GM12878 (cell line): ENCODE measurements around the gene CDH4. TPM values are rescaled to one million over a fixed set of nuclear protein-coding genes. Genes with fewer than 3 reads are reported as not detected.

Source experiments
- ATAC-seq: fragments of 200-7000 bp; cut with Tn5 transposase; 3 replicates; pipeline ENCODE4 v1.9.1; 2020; ENCODE audit warnings: mild to moderate bottlenecking, moderate library complexity
- BruUV-seq: library from RNA; stranded (reverse); fragments of 400-500 nt; replicated peaks from 2 replicates; lab custom pipeline; 2021; lab: Mats Ljungman, UMichigan
- CTCF ChIA-PET: fragments of 300-600 bp; sonication (Branson Sonifier 250); formaldehyde crosslinking; extraction: SDS; loops from one replicate; lab custom pipeline; 2021; ENCODE audit warnings: inconsistent platforms; lab: Yijun Ruan, JAX
- POLR2A ChIA-PET: fragments of 350-600 bp; formaldehyde crosslinking; extraction: SDS; loops from one replicate; lab custom pipeline; 2021; ENCODE audit warnings: inconsistent platforms; lab: Charles Lee
- RAD21 ChIA-PET: fragments of 300-600 bp; sonication (Branson Sonifier 250); formaldehyde crosslinking; loops from one replicate; lab custom pipeline; 2023; ENCODE audit warnings: antibody characterized with exemption; ENCODE audit not compliant: unreplicated experiment; lab: Charles Lee
- SMC1A ChIA-PET: fragments of 300-600 bp; sonication (Branson Sonifier 250); formaldehyde crosslinking; loops from one replicate; lab custom pipeline; 2023; ENCODE audit not compliant: unreplicated experiment, uncharacterized antibody; lab: Charles Lee
- DNase-seq: peaks from one replicate; pipeline ENCODE4 v3.0.0-alpha.2; 2011; ENCODE audit warnings: low read depth, low spot score
- FAIRE-seq: peaks from 3 replicates; lab custom pipeline; 2011; peaks lifted over from hg19 to GRCh38; lab: Jason Lieb, UNC
- H2AFZ ChIP-seq: 2 replicates; pipeline ENCODE4 v1.6.0; 2011; ENCODE audit warnings: low read depth, low read length, control low read depth; ENCODE audit not compliant: control insufficient read depth
- H3K27ac ChIP-seq: 2 replicates; pipeline ENCODE4 v1.5.1; 2011; ENCODE audit warnings: control low read depth; ENCODE audit not compliant: control insufficient read depth, insufficient read depth
- H3K27me3 ChIP-seq, 2 experiments: replicated peaks in 1 of 2; 2 replicates each; pipeline versions ENCODE4 v1.6.0 to v1.6.1; 2011; ENCODE audit warnings: low read length in 1 of 2; ENCODE audit not compliant: control insufficient read depth in 2 of 2, insufficient read depth in 2 of 2
- H3K36me3 ChIP-seq, 2 experiments: 2 replicates each; pipeline ENCODE4 v1.5.1; 2011; ENCODE audit warnings: low read length in 1 of 2; ENCODE audit not compliant: control insufficient read depth in 2 of 2, insufficient read depth in 2 of 2
- H3K4me1 ChIP-seq: 2 replicates; pipeline ENCODE4 v1.6.1; 2011; ENCODE audit warnings: mild to moderate bottlenecking, low read length, moderate library complexity, mixed read lengths; ENCODE audit not compliant: control insufficient read depth, insufficient read depth
- H3K4me2 ChIP-seq: 2 replicates; pipeline ENCODE4 v1.6.0; 2011; ENCODE audit warnings: control low read depth; ENCODE audit not compliant: control insufficient read depth, insufficient read depth
- H3K4me3 ChIP-seq: fragments of 200-600 bp; sonication (generic); 2 replicates; pipeline ENCODE4 v1.5.1; 2016
- H3K79me2 ChIP-seq: 2 replicates; pipeline ENCODE4 v1.6.0; 2011; ENCODE audit warnings: low read length; ENCODE audit not compliant: control insufficient read depth, insufficient read depth
- H3K9ac ChIP-seq: 2 replicates; pipeline ENCODE4 v1.8.0; 2011; ENCODE audit warnings: low read length, control low read depth, mixed read lengths; ENCODE audit not compliant: control insufficient read depth, insufficient read depth
- H3K9me3 ChIP-seq: replicated peaks from 3 replicates; pipeline ENCODE4 v1.5.1; 2011; ENCODE audit warnings: mild to moderate bottlenecking, low read length; ENCODE audit not compliant: control insufficient read depth, insufficient read depth
- H4K20me1 ChIP-seq: 2 replicates; pipeline ENCODE4 v1.6.0; 2011; ENCODE audit not compliant: control insufficient read depth, insufficient read depth
- ESRRA ChIP-seq: IDR thresholded peaks from 2 replicates; pipeline ENCODE4 v1.6.1; 2012; ENCODE audit warnings: mild to moderate bottlenecking, low read length, improper control_type of control experiment
- HCFC1 ChIP-seq: fragments of 150-350 bp; IDR thresholded peaks from 2 replicates; pipeline ENCODE4 v1.6.1; 2014; ENCODE audit warnings: low read length
- HDAC6 ChIP-seq: fragments of 200-600 bp; sonication (generic); IDR thresholded peaks from one replicate; pipeline ENCODE4 v1.8.0; 2017; ENCODE audit warnings: antibody characterized with exemption; ENCODE audit not compliant: unreplicated experiment
- JUNB ChIP-seq: IDR thresholded peaks from 2 replicates; pipeline ENCODE4 v1.6.1; 2016; ENCODE audit warnings: antibody characterized with exemption, mild to moderate bottlenecking
- KDM1A ChIP-seq: fragments of 200-600 bp; sonication (generic); IDR thresholded peaks from 2 replicates; pipeline ENCODE4 v1.6.1; 2016; ENCODE audit warnings: borderline replicate concordance
- MTA3 ChIP-seq: IDR thresholded peaks from 2 replicates; pipeline ENCODE4 v1.6.1; 2012; ENCODE audit warnings: low read length, inconsistent platforms, borderline replicate concordance
- PML ChIP-seq: IDR thresholded peaks from 2 replicates; pipeline ENCODE4 v1.6.1; 2012; ENCODE audit warnings: low read length, inconsistent platforms
- RFX5 ChIP-seq: IDR thresholded peaks from 2 replicates; pipeline ENCODE4 v1.6.1; 2011; ENCODE audit warnings: low read depth, low read length, improper control_type of control experiment
- RUNX3 ChIP-seq: IDR thresholded peaks from 2 replicates; pipeline ENCODE4 v1.6.1; 2012; ENCODE audit warnings: low read length, inconsistent platforms
- SUZ12 ChIP-seq: fragments of 200-600 bp; sonication (generic); IDR thresholded peaks from one replicate; pipeline ENCODE4 v1.6.1; 2018; ENCODE audit warnings: antibody characterized with exemption, mild to moderate bottlenecking; ENCODE audit not compliant: unreplicated experiment
- YBX1 ChIP-seq: fragments of 450-650 bp; IDR thresholded peaks from 2 replicates; pipeline ENCODE4 v1.6.1; 2016; ENCODE audit warnings: antibody characterized with exemption
- WGBS: methylation state at CpG from one replicate; pipeline ENCODE4 v1.1.6; 2016; ENCODE audit warnings: low lambda C conversion rate; ENCODE audit not compliant: insufficient replicate concordance, insufficient coverage; ENCODE audit errors: missing lambda C conversion rate; 5-methylcytosine and 5-hydroxymethylcytosine counted together
- in situ Hi-C: fragments of 300-500 bp; cut with MboI; formaldehyde crosslinking; loops from 9 replicates; pipeline ENCODE4 v1.14.3; 2018; ENCODE audit warnings: mixed read lengths
- intact Hi-C: fragments of 100-400 bp; cut with micrococcal nuclease; formaldehyde crosslinking; loops from one replicate; pipeline ENCODE4 v1.14.2; 2022; ENCODE audit not compliant: unreplicated experiment
- polyA plus RNA-seq, 11 experiments: library from polyadenylated mRNA; depleted of rRNA in 4 of 11; unstranded in 6 of 11; stranded (reverse) in 5 of 11; fragments of >200 nt; fragmentation: Nextera tagmentation in 4 of 11; fragmentation: Illumina TruSeq in 1 of 11; extraction: Ambion mirVana in 4 of 11; extraction: Trizol in 1 of 11; gene quantifications; 1 replicate in 1 of 11; 2 replicates in 10 of 11; pipeline versions ENCODE4 v1.2.1 to v1.2.3, GENCODE V29; 2011 to 2016; ENCODE audit warnings: inconsistent platforms in 2 of 11, missing spikeins in 2 of 11, low read depth in 1 of 11
- total RNA-seq, 4 experiments: library from RNA; depleted of rRNA in 3 of 4; stranded (reverse); fragments of >200 nt in 3 of 4; fragmentation: Illumina TruSeq in 1 of 4; extraction: Trizol in 1 of 4; gene quantifications; 2 replicates each; pipeline versions ENCODE4 v1.2.1 to v1.2.3, GENCODE V29; 2013 to 2021
- TF ChIP-seq, protein P1 (sequence below): IDR thresholded peaks from 2 replicates; pipeline ENCODE4 v1.6.1; 2011; ENCODE audit warnings: mild to moderate bottlenecking, low read depth, low read length, moderate library complexity; ENCODE audit not compliant: insufficient replicate concordance
- TF ChIP-seq, protein P2 (sequence below): IDR thresholded peaks from 2 replicates; pipeline ENCODE4 v1.6.1; 2012; ENCODE audit warnings: low read depth, low read length, improper control_type of control experiment

Gene CDH4
- total and polyA plus RNA-seq, 10 of the 15 experiments (the other 5 are each of a cell fraction or from before 2014, with no cell fraction given) = not detected

DNA sequence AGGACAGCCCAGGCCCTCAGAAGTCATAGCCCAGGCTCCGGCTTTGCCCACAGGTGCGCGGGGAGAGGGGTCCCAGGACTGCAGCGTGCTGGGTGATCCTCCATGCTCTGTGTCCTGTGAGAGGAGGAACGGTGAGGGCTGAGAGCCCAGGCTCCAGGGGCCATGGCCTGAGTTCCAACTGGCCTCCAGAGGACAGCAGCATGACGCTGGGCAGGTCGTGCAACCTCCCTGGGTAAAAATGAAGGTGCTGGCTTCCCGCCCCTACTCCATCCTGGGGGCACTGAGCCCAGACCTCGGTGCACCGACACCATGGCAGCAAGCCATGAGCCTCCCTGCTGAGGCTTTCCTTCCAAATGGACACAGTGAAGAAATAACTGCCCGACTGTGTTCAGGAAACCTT, 508.3 kb downstream of the CDH4 start:
- ATAC-seq (no peak), DNase-seq (no peak), FAIRE-seq (no peak)
- H3K27ac ChIP-seq = no peak overlapping the region
- no peaks in the 10 kb centered on the region for H3K4me1 ChIP-seq
- H3K4me2 ChIP-seq = no peak overlapping the region
- intact Hi-C loops (no loop called here), in situ Hi-C loops (no loop called here)
- no peaks in the 10 kb centered on the region for H3K9me3 ChIP-seq
- POLR2A ChIA-PET = no interaction called here
- no peaks in the 10 kb centered on the region for H3K36me3 ChIP-seq
- RAD21 ChIA-PET = no interaction called here
- no peak overlapping the region for H3K4me3 ChIP-seq
- H3K9ac ChIP-seq = no peak overlapping the region
- SMC1A ChIA-PET = no interaction called here
- CTCF ChIA-PET = no interaction called here
- no peaks in the 10 kb centered on the region; a peak in 2 of 4 replicates for H3K27me3 ChIP-seq
- H4K20me1 ChIP-seq = no peaks in the 10 kb centered on the region
- BruUV-seq = no TSS peak
- H2AFZ ChIP-seq = no peak overlapping the region
- 19% methylated on average over 11 of the region's 11 CpGs for WGBS
- H3K79me2 ChIP-seq = no peaks in the 10 kb centered on the region
- TF ChIP-seq RFX5 (no peak), RUNX3 (no peak), HCFC1 (no peak), SUZ12 (no peak), ESRRA (no peak), KDM1A (no peak)

DNA sequence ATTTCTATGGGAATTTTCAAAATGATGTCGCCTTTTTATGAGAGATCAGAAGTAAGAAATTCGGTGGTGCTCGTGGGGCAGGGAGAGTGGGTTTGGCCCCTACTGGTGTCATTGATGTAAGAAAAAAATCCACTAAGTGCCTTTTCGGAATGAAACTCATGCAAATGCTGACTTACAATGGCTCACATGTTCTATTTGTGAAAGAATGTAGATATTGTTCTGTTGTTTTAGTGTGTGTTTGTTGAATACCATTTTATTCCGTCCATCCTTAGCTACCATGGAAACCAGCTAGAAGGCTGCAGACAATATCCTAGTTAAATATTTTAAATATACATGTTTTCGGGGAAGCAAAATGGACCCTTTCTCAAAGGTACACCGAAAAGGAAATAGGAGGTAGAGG, 508.7 kb downstream of the CDH4 start:
- Histone ChIP-seq H3K9me3 (no peaks in the 10 kb centered on the region), H3K4me2 (no peak overlapping the region), H3K27ac (no peak overlapping the region), H3K27me3 (no peaks in the 10 kb centered on the region; a peak in 2 of 4 replicates), H2AFZ (no peak overlapping the region), H3K4me3 (no peak overlapping the region), H3K9ac (no peak overlapping the region), H3K79me2 (no peaks in the 10 kb centered on the region), H3K4me1 (no peaks in the 10 kb centered on the region), H3K36me3 (no peaks in the 10 kb centered on the region), H4K20me1 (no peaks in the 10 kb centered on the region)
- ChIA-PET CTCF (no interaction called here), POLR2A (no interaction called here), RAD21 (no interaction called here), SMC1A (no interaction called here)
- DNase-seq (no peak), ATAC-seq (no peak), FAIRE-seq (no peak)
- 29% methylated on average over 7 of the region's 7 CpGs for WGBS
- no TSS peak for BruUV-seq
- no peak for TF ChIP-seq HDAC6
- TF ChIP-seq SUZ12 = no peak
- TF ChIP-seq, protein P1, sequence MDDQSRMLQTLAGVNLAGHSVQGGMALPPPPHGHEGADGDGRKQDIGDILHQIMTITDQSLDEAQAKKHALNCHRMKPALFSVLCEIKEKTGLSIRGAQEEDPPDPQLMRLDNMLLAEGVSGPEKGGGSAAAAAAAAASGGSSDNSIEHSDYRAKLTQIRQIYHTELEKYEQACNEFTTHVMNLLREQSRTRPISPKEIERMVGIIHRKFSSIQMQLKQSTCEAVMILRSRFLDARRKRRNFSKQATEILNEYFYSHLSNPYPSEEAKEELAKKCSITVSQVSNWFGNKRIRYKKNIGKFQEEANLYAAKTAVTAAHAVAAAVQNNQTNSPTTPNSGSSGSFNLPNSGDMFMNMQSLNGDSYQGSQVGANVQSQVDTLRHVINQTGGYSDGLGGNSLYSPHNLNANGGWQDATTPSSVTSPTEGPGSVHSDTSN = no peak
- no peak for TF ChIP-seq PML
- TF ChIP-seq YBX1 = no peak
- no peak for TF ChIP-seq ESRRA
- TF ChIP-seq JUNB = no peak
- no peak for TF ChIP-seq MTA3
- TF ChIP-seq, protein P2, sequence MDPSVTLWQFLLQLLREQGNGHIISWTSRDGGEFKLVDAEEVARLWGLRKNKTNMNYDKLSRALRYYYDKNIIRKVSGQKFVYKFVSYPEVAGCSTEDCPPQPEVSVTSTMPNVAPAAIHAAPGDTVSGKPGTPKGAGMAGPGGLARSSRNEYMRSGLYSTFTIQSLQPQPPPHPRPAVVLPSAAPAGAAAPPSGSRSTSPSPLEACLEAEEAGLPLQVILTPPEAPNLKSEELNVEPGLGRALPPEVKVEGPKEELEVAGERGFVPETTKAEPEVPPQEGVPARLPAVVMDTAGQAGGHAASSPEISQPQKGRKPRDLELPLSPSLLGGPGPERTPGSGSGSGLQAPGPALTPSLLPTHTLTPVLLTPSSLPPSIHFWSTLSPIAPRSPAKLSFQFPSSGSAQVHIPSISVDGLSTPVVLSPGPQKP = no peak
- intact Hi-C loops (no loop called here), in situ Hi-C loops (no loop called here)
